HG02973 (cell line): Measurements from ENCODE around the gene DNAH17.

ENCODE experiments used
- ATAC-seq: cut with Tn5 transposase; IDR thresholded peaks from one replicate; pipeline ENCODE4 v1.9.1; 2021; ENCODE audit warnings: moderate library complexity; ENCODE audit not compliant: unreplicated experiment

Gene DNAH17

GRCh38 chr17:78458736-78459335 is 118.4 kb downstream of the DNAH17 start:
- no peak for ATAC-seq

GRCh38 chr17:78458091-78458490 is 119.1 kb downstream of the DNAH17 start:
- no peak for ATAC-seq

- no peak for ATAC-seq
Observed at GRCh38 chr17:78454346-78454745, 122.8 kb downstream of the DNAH17 start.

- ATAC-seq: no peak
Observed at GRCh38 chr17:78451753-78452152, 125.4 kb downstream of the DNAH17 start.

GRCh38 chr17:78450696-78451345 is 126.4 kb downstream of the DNAH17 start:
- no peak for ATAC-seq

- ATAC-seq: no peak
Observed at GRCh38 chr17:78449983-78450595, 127.1 kb downstream of the DNAH17 start.

- ATAC-seq: no peak
Observed at GRCh38 chr17:78448356-78448993, 128.7 kb downstream of the DNAH17 start.

- ATAC-seq: no peak
Observed at GRCh38 chr17:78446833-78447232, 130.4 kb downstream of the DNAH17 start.

- no peak for ATAC-seq
Observed at GRCh38 chr17:78444392-78444791, 132.8 kb downstream of the DNAH17 start.

GRCh38 chr17:78442648-78443218 is 134.5 kb downstream of the DNAH17 start:
- no peak for ATAC-seq

GRCh38 chr17:78441271-78441971 is 135.8 kb downstream of the DNAH17 start:
- no peak for ATAC-seq

- ATAC-seq: no peak
Observed at GRCh38 chr17:78438694-78439325, 138.4 kb downstream of the DNAH17 start.

- ATAC-seq: no peak
Observed at GRCh38 chr17:78438271-78438691, 138.9 kb downstream of the DNAH17 start.

GRCh38 chr17:78437508-78438169 is 139.6 kb downstream of the DNAH17 start:
- no peak for ATAC-seq

- ATAC-seq: no peak
Observed at GRCh38 chr17:78435330-78436005, 141.7 kb downstream of the DNAH17 start.

GRCh38 chr17:78434455-78435329 is 142.5 kb downstream of the DNAH17 start:
- ATAC-seq: no peak

GRCh38 chr17:78433780-78434335 is 143.3 kb downstream of the DNAH17 start:
- ATAC-seq: no peak
